ENCODE results near the gene HNRNPUL2.
"Not testable (repeated sequence)": the region's sequence is repeated elsewhere in the genome, so short reads cannot be mapped to it uniquely, and the experiment has no call there.

Gene HNRNPUL2

GRCh38 chr11:62678770-62679696 is 48.2 kb downstream of the HNRNPUL2 start, which contains the start of gene UBXN1:
UBXN1 (minus strand) TSS chr11:62679073; CDS start chr11:62678923, 150 bp downstream.
- peak; percentile 78 to 97 (median 90) for DNase-seq
- intact Hi-C loops (cut with DNase I), result loop anchor here (5.0 kb wide), 1 partner anchor 87 kb away; the partner anchor contains the start of gene TUT1

GRCh38 chr11:62678433-62678769 is 48.9 kb downstream of the HNRNPUL2 start:
- no peak for DNase-seq
- intact Hi-C loops (cut with DNase I), result loop anchor here (5.0 kb wide), 1 partner anchor 86 kb away; the partner anchor contains the start of gene TUT1

GRCh38 chr11:62677714-62678113 is 49.5 kb downstream of the HNRNPUL2 start:
- intact Hi-C loops (cut with DNase I), result loop anchor here (5.0 kb wide), 1 partner anchor 85 kb away; the partner anchor contains the start of gene TUT1

GRCh38 chr11:62677156-62677555 is 50.1 kb downstream of the HNRNPUL2 start:
- DNase-seq, result no peak
- intact Hi-C loops (cut with DNase I), result loop anchor here (5.0 kb wide), 1 partner anchor 85 kb away; the partner anchor contains the start of gene TUT1

More at GRCh38 chr11:62677714-62678113, 49.5 kb downstream of the HNRNPUL2 start:
- DNase-seq, result no peak

GRCh38 chr11:62676698-62677097 is 50.6 kb downstream of the HNRNPUL2 start:
- intact Hi-C loops (cut with DNase I), result loop anchor here (5.0 kb wide), 1 partner anchor 84 kb away; the partner anchor contains the start of gene TUT1
- no peak for DNase-seq

- not testable (repeated sequence) for DNase-seq
- intact Hi-C loops (cut with DNase I), result loop anchor here (5.0 kb wide), 1 partner anchor 83 kb away; the partner anchor contains the start of gene TUT1
Observed at GRCh38 chr11:62675415-62675814, 51.8 kb downstream of the HNRNPUL2 start.

GRCh38 chr11:62673196-62673525 is 54.1 kb downstream of the HNRNPUL2 start:
- intact Hi-C loops (cut with DNase I), result no loop called here
- no peak for DNase-seq

- intact Hi-C loops (cut with DNase I), result no loop called here
- peak in 41 of 42 donors; percentile 71 to 95 (median 87) for DNase-seq
Observed at GRCh38 chr11:62671608-62672389, 55.5 kb downstream of the HNRNPUL2 start, which contains the start of the genes LBHD1 and UQCC3. LBHD1 (minus strand) TSS chr11:62672267; CDS start chr11:62670031, 2,236 bp downstream. UQCC3 (plus strand) TSS chr11:62671673; CDS start chr11:62671746, 73 bp downstream.

GRCh38 chr11:62671236-62671607 is 56.0 kb downstream of the HNRNPUL2 start:
- intact Hi-C loops (cut with DNase I), result no loop called here

GRCh38 chr11:62669420-62670161 is 57.7 kb downstream of the HNRNPUL2 start:
- intact Hi-C loops (cut with DNase I), result no loop called here
- DNase-seq, result no peak

More at GRCh38 chr11:62671236-62671607, 56.0 kb downstream of the HNRNPUL2 start:
- peak in 1 of 42 donors; percentile 87 for DNase-seq

- no peak for DNase-seq
- intact Hi-C loops (cut with DNase I), result no loop called here
Observed at GRCh38 chr11:62667460-62667859, 59.8 kb downstream of the HNRNPUL2 start.

GRCh38 chr11:62666259-62666926 is 60.9 kb downstream of the HNRNPUL2 start:
- DNase-seq, result no peak
- intact Hi-C loops (cut with DNase I), result no loop called here

- intact Hi-C loops (cut with DNase I), result no loop called here
- peak in 35 of 42 donors; percentile 17 to 72 (median 49) for DNase-seq
Observed at GRCh38 chr11:62665599-62666258, 61.5 kb downstream of the HNRNPUL2 start.

GRCh38 chr11:62665075-62665598 is 62.1 kb downstream of the HNRNPUL2 start, which contains the start of the genes C11orf98 and CSKMT:
C11orf98 (minus strand) TSS chr11:62665210; CDS start chr11:62665169, 41 bp downstream.
CSKMT (plus strand) TSS chr11:62665312; CDS start chr11:62665880, 568 bp downstream.
- DNase-seq, result peak; percentile 92 to 99 (median 98)
- intact Hi-C loops (cut with DNase I), result no loop called here

GRCh38 chr11:62664405-62665074 is 62.7 kb downstream of the HNRNPUL2 start:
- peak in 19 of 42 donors; percentile 22 to 73 (median 57) for DNase-seq
- intact Hi-C loops (cut with DNase I), result no loop called here

Data from head of caudate nucleus (tissue), 42 donors.